ENCODE results near the gene ST3GAL2. TPM values are rescaled to one million over a fixed set of nuclear protein-coding genes. Genes with fewer than 3 reads are reported as not detected.

Gene ST3GAL2
- total RNA-seq, 4 donors from 2014 or later = 7.0 to 12.9 (median 9.5) TPM

- DNase-seq (ENCODE audit: low spot score in 2 of 2) = no peak
- intact Hi-C loops (cut with DNase I; ENCODE audit: low total_unique reads) = no loop called here
- TF ChIP-seq POLR2A (IDR thresholded peaks at IDR 0.05) (no peak), CTCF (IDR thresholded peaks at IDR 0.05) (no peak)
- H3K4me3 ChIP-seq (ENCODE audit: low read depth, poor library complexity, severe bottlenecking) = no peak overlapping the region
- WGBS, 2 donors = 92% methylated on average over 11 of the region's 11 CpGs
Measured at GRCh38 chr16:70402916-70403659, 35.8 kb downstream of the ST3GAL2 start.

GRCh38 chr16:70399951-70400350 is 38.9 kb downstream of the ST3GAL2 start:
- WGBS, 2 donors = 82 to 93% methylated on average over 10 of the region's 10 CpGs
- intact Hi-C loops (cut with DNase I; ENCODE audit: low total_unique reads) = no loop called here
- DNase-seq (ENCODE audit: low spot score in 2 of 2) = no peak
- no peak overlapping the region for H3K4me3 ChIP-seq (ENCODE audit: low read depth, poor library complexity, severe bottlenecking)
- TF ChIP-seq CTCF (IDR thresholded peaks at IDR 0.05) = no peak
- TF ChIP-seq POLR2A (IDR thresholded peaks at IDR 0.05) = no peak

- TF ChIP-seq POLR2A (IDR thresholded peaks at IDR 0.05) (no peak), CTCF (IDR thresholded peaks at IDR 0.05) (no peak)
- intact Hi-C loops (cut with DNase I; ENCODE audit: low total_unique reads) = no loop called here
- no peak for DNase-seq (ENCODE audit: low spot score in 2 of 2)
- WGBS, 2 donors = 81 to 85% methylated on average over 8 of the region's 8 CpGs
- H3K4me3 ChIP-seq (ENCODE audit: low read depth, poor library complexity, severe bottlenecking) = no peak overlapping the region
Measured at GRCh38 chr16:70399381-70399780, 39.5 kb downstream of the ST3GAL2 start.

GRCh38 chr16:70398177-70398743 is 40.6 kb downstream of the ST3GAL2 start:
- no peak overlapping the region for H3K4me3 ChIP-seq (ENCODE audit: low read depth, poor library complexity, severe bottlenecking)
- TF ChIP-seq POLR2A (IDR thresholded peaks at IDR 0.05) (no peak), CTCF (IDR thresholded peaks at IDR 0.05) (no peak)
- 91 to 96% methylated on average over 24 to 30 of the region's 30 CpGs for WGBS, 2 donors
- DNase-seq (ENCODE audit: low spot score in 2 of 2) = no peak
- intact Hi-C loops (cut with DNase I; ENCODE audit: low total_unique reads) = no loop called here

- no peak overlapping the region for H3K4me3 ChIP-seq (ENCODE audit: low read depth, poor library complexity, severe bottlenecking)
- 42 to 52% methylated on average over 6 of the region's 6 CpGs for WGBS, 2 donors
- intact Hi-C loops (cut with DNase I; ENCODE audit: low total_unique reads) = no loop called here
- no peak for TF ChIP-seq CTCF (IDR thresholded peaks at IDR 0.05)
- no peak for TF ChIP-seq POLR2A (IDR thresholded peaks at IDR 0.05)
- no peak for DNase-seq (ENCODE audit: low spot score in 2 of 2)
Measured at GRCh38 chr16:70396246-70396904, 42.5 kb downstream of the ST3GAL2 start.
